SK-N-SH (cell line): Measurements from ENCODE around the gene UNC5B.

Experiments
- EP300 ChIP-seq, 2 experiments: IDR thresholded peaks; 2 replicates each; pipeline versions ENCODE4 v1.4.0 to v1.6.1; 2012; ENCODE audit warnings: borderline replicate concordance in 1 of 2, low read depth in 1 of 2, low read length in 1 of 2
- EZH2phosphoT487 ChIP-seq: fragments of 200-600 bp; sonication (generic); IDR thresholded peaks from 2 replicates; pipeline ENCODE4 v1.6.1; 2017; ENCODE audit warnings: low read depth, mixed run types, mild to moderate bottlenecking, antibody characterized with exemption, moderate library complexity, borderline replicate concordance
- GABPA ChIP-seq: IDR thresholded peaks from 2 replicates; pipeline ENCODE4 v1.4.0; 2012; ENCODE audit warnings: low read depth, mild to moderate bottlenecking
- JUND ChIP-seq: IDR thresholded peaks from 2 replicates; pipeline ENCODE4 v1.4.0; 2012
- MXI1 ChIP-seq: IDR thresholded peaks from 2 replicates; pipeline ENCODE4 v1.6.1; 2012; ENCODE audit warnings: mild to moderate bottlenecking, low read depth, low read length, improper control_type of control experiment
- NFIC ChIP-seq: IDR thresholded peaks from 2 replicates; pipeline ENCODE4 v1.4.0; 2012; ENCODE audit warnings: borderline replicate concordance
- RAD21 ChIP-seq: IDR thresholded peaks from 2 replicates; pipeline ENCODE4 v1.6.1; 2012; ENCODE audit warnings: mild to moderate bottlenecking, low read length
- SMC3 ChIP-seq: IDR thresholded peaks from 2 replicates; pipeline ENCODE4 v1.6.1; 2012; ENCODE audit warnings: low read depth, low read length, improper control_type of control experiment
- TF ChIP-seq, protein P1 (sequence below): fragments of 200-600 bp; sonication (generic); IDR thresholded peaks from 2 replicates; pipeline ENCODE4 v1.6.1; 2017; ENCODE audit warnings: antibody characterized with exemption, mild to moderate bottlenecking, moderate library complexity
- TF ChIP-seq, protein P2 (sequence below): fragments of 150-350 bp; IDR thresholded peaks from 2 replicates; pipeline ENCODE4 v1.6.1; 2017; ENCODE audit warnings: antibody characterized with exemption, low read length, low read depth, borderline replicate concordance
- TF ChIP-seq, protein P3 (sequence below): IDR thresholded peaks from 2 replicates; pipeline ENCODE4; 2012
- TF ChIP-seq, protein P4 (sequence below): IDR thresholded peaks from 2 replicates; pipeline ENCODE4 v1.4.0; 2012; ENCODE audit warnings: low read depth, borderline replicate concordance

DNA sequence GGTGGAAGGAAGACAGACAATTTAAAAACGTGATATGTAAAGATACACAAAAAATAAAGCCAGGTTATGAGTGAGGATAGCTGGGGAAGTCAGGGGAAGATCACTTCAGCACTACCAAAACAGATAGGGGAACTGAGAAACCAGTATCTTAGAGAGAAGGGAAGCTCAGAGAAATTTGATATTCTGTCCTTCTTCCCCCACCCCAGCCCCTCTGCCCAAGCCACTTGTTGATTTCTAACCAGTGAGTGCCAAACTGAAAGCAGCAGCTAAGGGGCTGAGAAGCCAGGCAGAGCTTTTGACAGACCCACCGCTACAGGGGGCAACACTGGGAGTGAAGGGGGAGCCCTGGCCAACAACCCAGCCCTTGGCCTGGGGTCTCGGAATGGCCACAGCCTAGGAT, 97.5 kb downstream of the UNC5B start:
- TF ChIP-seq, protein P1, sequence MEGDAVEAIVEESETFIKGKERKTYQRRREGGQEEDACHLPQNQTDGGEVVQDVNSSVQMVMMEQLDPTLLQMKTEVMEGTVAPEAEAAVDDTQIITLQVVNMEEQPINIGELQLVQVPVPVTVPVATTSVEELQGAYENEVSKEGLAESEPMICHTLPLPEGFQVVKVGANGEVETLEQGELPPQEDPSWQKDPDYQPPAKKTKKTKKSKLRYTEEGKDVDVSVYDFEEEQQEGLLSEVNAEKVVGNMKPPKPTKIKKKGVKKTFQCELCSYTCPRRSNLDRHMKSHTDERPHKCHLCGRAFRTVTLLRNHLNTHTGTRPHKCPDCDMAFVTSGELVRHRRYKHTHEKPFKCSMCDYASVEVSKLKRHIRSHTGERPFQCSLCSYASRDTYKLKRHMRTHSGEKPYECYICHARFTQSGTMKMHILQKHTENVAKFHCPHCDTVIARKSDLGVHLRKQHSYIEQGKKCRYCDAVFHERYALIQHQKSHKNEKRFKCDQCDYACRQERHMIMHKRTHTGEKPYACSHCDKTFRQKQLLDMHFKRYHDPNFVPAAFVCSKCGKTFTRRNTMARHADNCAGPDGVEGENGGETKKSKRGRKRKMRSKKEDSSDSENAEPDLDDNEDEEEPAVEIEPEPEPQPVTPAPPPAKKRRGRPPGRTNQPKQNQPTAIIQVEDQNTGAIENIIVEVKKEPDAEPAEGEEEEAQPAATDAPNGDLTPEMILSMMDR: no peak
- TF ChIP-seq GABPA (no peak), EZH2phosphoT487 (no peak), EP300 (IDR thresholded peaks at IDR 0.05; ENCODE audit: borderline replicate concordance in 1 of 2, low read depth in 1 of 2, low read length in 1 of 2) (no peak), MXI1 (no peak), RAD21 (no peak), JUND (no peak), NFIC (no peak), SMC3 (no peak)
- TF ChIP-seq, protein P2, sequence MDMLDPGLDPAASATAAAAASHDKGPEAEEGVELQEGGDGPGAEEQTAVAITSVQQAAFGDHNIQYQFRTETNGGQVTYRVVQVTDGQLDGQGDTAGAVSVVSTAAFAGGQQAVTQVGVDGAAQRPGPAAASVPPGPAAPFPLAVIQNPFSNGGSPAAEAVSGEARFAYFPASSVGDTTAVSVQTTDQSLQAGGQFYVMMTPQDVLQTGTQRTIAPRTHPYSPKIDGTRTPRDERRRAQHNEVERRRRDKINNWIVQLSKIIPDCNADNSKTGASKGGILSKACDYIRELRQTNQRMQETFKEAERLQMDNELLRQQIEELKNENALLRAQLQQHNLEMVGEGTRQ: no peak
- TF ChIP-seq, protein P3, sequence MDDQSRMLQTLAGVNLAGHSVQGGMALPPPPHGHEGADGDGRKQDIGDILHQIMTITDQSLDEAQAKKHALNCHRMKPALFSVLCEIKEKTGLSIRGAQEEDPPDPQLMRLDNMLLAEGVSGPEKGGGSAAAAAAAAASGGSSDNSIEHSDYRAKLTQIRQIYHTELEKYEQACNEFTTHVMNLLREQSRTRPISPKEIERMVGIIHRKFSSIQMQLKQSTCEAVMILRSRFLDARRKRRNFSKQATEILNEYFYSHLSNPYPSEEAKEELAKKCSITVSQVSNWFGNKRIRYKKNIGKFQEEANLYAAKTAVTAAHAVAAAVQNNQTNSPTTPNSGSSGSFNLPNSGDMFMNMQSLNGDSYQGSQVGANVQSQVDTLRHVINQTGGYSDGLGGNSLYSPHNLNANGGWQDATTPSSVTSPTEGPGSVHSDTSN: no peak
- TF ChIP-seq, protein P4, sequence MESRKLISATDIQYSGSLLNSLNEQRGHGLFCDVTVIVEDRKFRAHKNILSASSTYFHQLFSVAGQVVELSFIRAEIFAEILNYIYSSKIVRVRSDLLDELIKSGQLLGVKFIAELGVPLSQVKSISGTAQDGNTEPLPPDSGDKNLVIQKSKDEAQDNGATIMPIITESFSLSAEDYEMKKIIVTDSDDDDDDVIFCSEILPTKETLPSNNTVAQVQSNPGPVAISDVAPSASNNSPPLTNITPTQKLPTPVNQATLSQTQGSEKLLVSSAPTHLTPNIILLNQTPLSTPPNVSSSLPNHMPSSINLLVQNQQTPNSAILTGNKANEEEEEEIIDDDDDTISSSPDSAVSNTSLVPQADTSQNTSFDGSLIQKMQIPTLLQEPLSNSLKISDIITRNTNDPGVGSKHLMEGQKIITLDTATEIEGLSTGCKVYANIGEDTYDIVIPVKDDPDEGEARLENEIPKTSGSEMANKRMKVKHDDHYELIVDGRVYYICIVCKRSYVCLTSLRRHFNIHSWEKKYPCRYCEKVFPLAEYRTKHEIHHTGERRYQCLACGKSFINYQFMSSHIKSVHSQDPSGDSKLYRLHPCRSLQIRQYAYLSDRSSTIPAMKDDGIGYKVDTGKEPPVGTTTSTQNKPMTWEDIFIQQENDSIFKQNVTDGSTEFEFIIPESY: no peak
